ENCODE measurements around the gene OR2S2.

The OR2S2 gene

GRCh38 chr9:35976726-35977125 lies 18.8 kb upstream of the OR2S2 start:
- Histone ChIP-seq H3K27ac (no peak overlapping the region), H3K4me3 (ENCODE audit: low read depth, low read length) (no peak overlapping the region), H2AFZ (no peak overlapping the region), H3K27me3 (ENCODE audit: control insufficient read depth, insufficient read depth, low read length) (no peaks in the 10 kb centered on the region), H3K9me3 (ENCODE audit: control insufficient read depth, low read length) (no peaks in the 10 kb centered on the region), H3K9ac (no peak overlapping the region), H3K36me3 (ENCODE audit: control insufficient read depth, insufficient read depth, low read length) (no peaks in the 10 kb centered on the region), H3K4me1 (no peaks in the 10 kb centered on the region), H3K4me2 (ENCODE audit: low read length) (no peak overlapping the region), H3K79me2 (no peaks in the 10 kb centered on the region)
- no peak for TF ChIP-seq CTCF (IDR thresholded peaks at IDR 0.05)

GRCh38 chr9:35974800-35975199 lies 16.8 kb upstream of the OR2S2 start:
- H3K9me3 ChIP-seq (ENCODE audit: control insufficient read depth, low read length) = no peaks in the 10 kb centered on the region
- H3K27me3 ChIP-seq (ENCODE audit: control insufficient read depth, insufficient read depth, low read length) = no peaks in the 10 kb centered on the region
- TF ChIP-seq CTCF (IDR thresholded peaks at IDR 0.05) = no peak
- no peaks in the 10 kb centered on the region for H3K4me1 ChIP-seq
- H3K36me3 ChIP-seq (ENCODE audit: control insufficient read depth, insufficient read depth, low read length) = no peaks in the 10 kb centered on the region
- H3K79me2 ChIP-seq = no peaks in the 10 kb centered on the region
- no peak overlapping the region for H3K4me3 ChIP-seq (ENCODE audit: low read depth, low read length)
- no peak overlapping the region for H3K9ac ChIP-seq
- H3K4me2 ChIP-seq (ENCODE audit: low read length) = no peak overlapping the region
- H3K27ac ChIP-seq = no peak overlapping the region
- H2AFZ ChIP-seq = no peak overlapping the region

- H3K4me1 ChIP-seq = no peaks in the 10 kb centered on the region
- H3K36me3 ChIP-seq (ENCODE audit: control insufficient read depth, insufficient read depth, low read length) = no peaks in the 10 kb centered on the region
- H3K4me2 ChIP-seq (ENCODE audit: low read length) = no peak overlapping the region
- H2AFZ ChIP-seq = no peak overlapping the region
- H3K4me3 ChIP-seq (ENCODE audit: low read depth, low read length) = no peak overlapping the region
- no peaks in the 10 kb centered on the region for H3K27me3 ChIP-seq (ENCODE audit: control insufficient read depth, insufficient read depth, low read length)
- H3K79me2 ChIP-seq = no peaks in the 10 kb centered on the region
- H3K9me3 ChIP-seq (ENCODE audit: control insufficient read depth, low read length) = no peaks in the 10 kb centered on the region
- no peak overlapping the region for H3K9ac ChIP-seq
- TF ChIP-seq CTCF (IDR thresholded peaks at IDR 0.05) = no peak
- no peak overlapping the region for H3K27ac ChIP-seq
These were observed 14.1 kb upstream of the OR2S2 start for GRCh38 chr9:35972093-35972492.

GRCh38 chr9:35967042-35967441 lies 9.1 kb upstream of the OR2S2 start:
- H3K27ac ChIP-seq = no peak overlapping the region
- TF ChIP-seq CTCF (IDR thresholded peaks at IDR 0.05) = no peak
- no peaks in the 10 kb centered on the region for H3K79me2 ChIP-seq
- no peaks in the 10 kb centered on the region for H3K4me1 ChIP-seq
- H3K36me3 ChIP-seq (ENCODE audit: control insufficient read depth, insufficient read depth, low read length) = no peaks in the 10 kb centered on the region
- H2AFZ ChIP-seq = no peak overlapping the region
- no peak overlapping the region for H3K4me3 ChIP-seq (ENCODE audit: low read depth, low read length)
- no peaks in the 10 kb centered on the region for H3K27me3 ChIP-seq (ENCODE audit: control insufficient read depth, insufficient read depth, low read length)
- no peak overlapping the region for H3K9ac ChIP-seq
- no peaks in the 10 kb centered on the region for H3K9me3 ChIP-seq (ENCODE audit: control insufficient read depth, low read length)
- no peak overlapping the region for H3K4me2 ChIP-seq (ENCODE audit: low read length)

GRCh38 chr9:35966433-35966832 lies 8.5 kb upstream of the OR2S2 start:
- no peak overlapping the region for H3K27ac ChIP-seq
- no peaks in the 10 kb centered on the region for H3K79me2 ChIP-seq
- no peak overlapping the region for H2AFZ ChIP-seq
- no peaks in the 10 kb centered on the region for H3K4me1 ChIP-seq
- no peaks in the 10 kb centered on the region for H3K36me3 ChIP-seq (ENCODE audit: control insufficient read depth, insufficient read depth, low read length)
- H3K4me2 ChIP-seq (ENCODE audit: low read length) = no peak overlapping the region
- H3K9ac ChIP-seq = no peak overlapping the region
- no peak overlapping the region for H3K4me3 ChIP-seq (ENCODE audit: low read depth, low read length)
- no peaks in the 10 kb centered on the region for H3K27me3 ChIP-seq (ENCODE audit: control insufficient read depth, insufficient read depth, low read length)
- no peak for TF ChIP-seq CTCF (IDR thresholded peaks at IDR 0.05)
- no peaks in the 10 kb centered on the region for H3K9me3 ChIP-seq (ENCODE audit: control insufficient read depth, low read length)
